CD4-positive, alpha-beta T cell (primary cell): Measurements from ENCODE around the gene TRAK1. TPM values are rescaled to one million over a fixed set of nuclear protein-coding genes. Genes with fewer than 3 reads are reported as not detected.

Experiments used
- ATAC-seq: fragments of 200-7000 bp; cut with Tn5 transposase; one replicate; pipeline ENCODE4 v1.10.0; 2022; ENCODE audit warnings: mild to moderate bottlenecking; ENCODE audit not compliant: poor library complexity
- CTCF ChIA-PET: fragments of 350-600 bp; sonication (Branson Sonifier 250); formaldehyde crosslinking; loops from one replicate; lab custom pipeline; 2021; ENCODE audit warnings: antibody characterized with exemption, inconsistent platforms; lab: Charles Lee
- POLR2A ChIA-PET: fragments of 350-600 bp; sonication (Branson Sonifier 250); formaldehyde crosslinking; loops from one replicate; lab custom pipeline; 2021; ENCODE audit warnings: antibody characterized with exemption, inconsistent platforms; lab: Charles Lee
- DNase-seq, 14 experiments: peaks; one replicate each; pipeline ENCODE4 v3.0.0-alpha.2; 2013 to 2020; ENCODE audit warnings: mixed read lengths in 2 of 14
- H3K27ac ChIP-seq, 2 donors: one replicate each; pipeline versions ENCODE4 v1.5.1 to v1.7.0; 2013; ENCODE audit warnings: low read length in 2 of 2, low read depth in 1 of 2, mild to moderate bottlenecking in 1 of 2
- H3K27me3 ChIP-seq, 2 experiments: 1 replicate in 1 of 2; 2 replicates in 1 of 2; pipeline versions ENCODE4 v1.6.1 to v1.7.0; 2013; ENCODE audit warnings: low read length in 2 of 2, control low read depth in 1 of 2, mild to moderate bottlenecking in 1 of 2, moderate library complexity in 1 of 2; ENCODE audit not compliant: insufficient read depth in 2 of 2, control insufficient read depth in 1 of 2
- H3K36me3 ChIP-seq: one replicate; pipeline ENCODE4 v1.6.1; 2013; ENCODE audit warnings: low read length, control low read depth; ENCODE audit not compliant: insufficient read depth
- H3K4me1 ChIP-seq: one replicate; pipeline ENCODE4 v1.6.1; 2013; ENCODE audit warnings: low read length, control low read depth; ENCODE audit not compliant: insufficient read depth
- H3K4me3 ChIP-seq: one replicate; pipeline ENCODE4 v1.5.1; 2013; ENCODE audit warnings: mild to moderate bottlenecking, low read length, moderate library complexity
- H3K9me3 ChIP-seq, 2 experiments: 1 replicate in 1 of 2; 2 replicates in 1 of 2; pipeline versions ENCODE4 v1.6.1 to v1.7.0; 2013; ENCODE audit warnings: low read length in 2 of 2, mild to moderate bottlenecking in 2 of 2, control low read depth in 1 of 2, moderate library complexity in 1 of 2; ENCODE audit not compliant: control insufficient read depth in 1 of 2, insufficient read depth in 1 of 2
- H3K27ac Mint-ChIP-seq: one replicate; pipeline ENCODE4 v1.8.0; 2020; ENCODE audit warnings: mixed read lengths
- H3K27me3 Mint-ChIP-seq: one replicate; pipeline ENCODE4 v1.8.0; 2021; ENCODE audit warnings: mixed read lengths
- H3K36me3 Mint-ChIP-seq: one replicate; pipeline ENCODE4 v1.8.0; 2021; ENCODE audit warnings: low read depth, mixed read lengths
- H3K4me1 Mint-ChIP-seq: one replicate; pipeline ENCODE4 v1.8.0; 2021; ENCODE audit warnings: low read depth, mixed read lengths
- H3K4me3 Mint-ChIP-seq: one replicate; pipeline ENCODE4 v1.8.0; 2020; ENCODE audit warnings: mild to moderate bottlenecking, mixed read lengths
- H3K9me3 Mint-ChIP-seq: one replicate; pipeline ENCODE4 v1.8.0; 2020; ENCODE audit warnings: mixed read lengths
- intact Hi-C, 2 experiments: fragments of 100-400 bp; cut with DNase I in 1 of 2; cut with micrococcal nuclease in 1 of 2; formaldehyde crosslinking; loops; one replicate each; pipeline versions ENCODE4 v1.15.1 to v1.9.0; 2023 to 2025; cut with DNase I, micrococcal nuclease
- total RNA-seq, 174 experiments: library from RNA in 2 of 174; stranded (reverse) in 2 of 174; gene quantifications; one replicate each; pipeline ENCODE4 v1.2.3 and lab custom pipeline; 2021 to 2026
- TF ChIP-seq, protein P1 (sequence below): fragments of 200-600 bp; IDR thresholded peaks from one replicate; pipeline ENCODE4 v1.8.0; 2022; ENCODE audit warnings: antibody characterized with exemption, mild to moderate bottlenecking

TRAK1 gene
- total RNA-seq, 2 experiments from 2014 or later = 16.0 to 16.7 TPM

DNA sequence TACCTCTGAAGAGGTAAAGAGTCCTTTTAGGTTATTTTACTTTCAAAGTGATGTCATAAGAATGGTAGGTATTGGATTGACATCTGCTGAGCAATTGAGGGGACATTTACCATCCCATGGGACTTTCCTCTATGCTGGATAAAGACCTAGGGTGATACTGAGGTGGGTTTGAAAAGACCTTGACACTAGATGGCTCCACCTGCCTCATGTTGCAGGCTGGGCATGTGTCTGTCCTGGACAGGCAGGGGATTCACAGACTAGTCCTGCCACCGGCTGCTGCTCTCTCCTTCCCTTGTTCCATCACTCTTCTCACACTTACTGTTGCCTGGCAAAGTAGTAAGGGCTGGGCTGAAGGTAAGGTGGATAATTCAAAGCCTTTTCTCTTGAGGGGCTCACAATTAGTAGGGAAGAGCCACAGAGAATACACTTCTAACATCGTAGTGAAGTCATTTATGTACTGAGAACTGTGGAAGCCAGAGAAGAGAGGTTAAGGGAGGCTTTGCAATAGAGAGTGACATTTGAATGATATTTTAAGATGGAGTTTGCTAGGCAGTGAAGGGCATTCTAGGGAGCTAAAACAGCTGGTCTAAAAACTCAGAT is 27.7 kb downstream of the TRAK1 start:
- Mint-ChIP-seq H3K4me3 (no peak overlapping the region), H3K36me3 (no peaks in the 10 kb centered on the region), H3K27ac (no peak overlapping the region), H3K27me3 (no peaks in the 10 kb centered on the region), H3K9me3 (no peaks in the 10 kb centered on the region), H3K4me1 (peaks cover 18% of the 10 kb centered on the region)
- Histone ChIP-seq H3K4me1 (no peaks in the 10 kb centered on the region), H3K27ac (no peak overlapping the region), H3K9me3 (no peaks in the 10 kb centered on the region), H3K27me3 (no peaks in the 10 kb centered on the region), H3K4me3 (no peak overlapping the region), H3K36me3 (no peaks in the 10 kb centered on the region)
- TF ChIP-seq, protein P1, sequence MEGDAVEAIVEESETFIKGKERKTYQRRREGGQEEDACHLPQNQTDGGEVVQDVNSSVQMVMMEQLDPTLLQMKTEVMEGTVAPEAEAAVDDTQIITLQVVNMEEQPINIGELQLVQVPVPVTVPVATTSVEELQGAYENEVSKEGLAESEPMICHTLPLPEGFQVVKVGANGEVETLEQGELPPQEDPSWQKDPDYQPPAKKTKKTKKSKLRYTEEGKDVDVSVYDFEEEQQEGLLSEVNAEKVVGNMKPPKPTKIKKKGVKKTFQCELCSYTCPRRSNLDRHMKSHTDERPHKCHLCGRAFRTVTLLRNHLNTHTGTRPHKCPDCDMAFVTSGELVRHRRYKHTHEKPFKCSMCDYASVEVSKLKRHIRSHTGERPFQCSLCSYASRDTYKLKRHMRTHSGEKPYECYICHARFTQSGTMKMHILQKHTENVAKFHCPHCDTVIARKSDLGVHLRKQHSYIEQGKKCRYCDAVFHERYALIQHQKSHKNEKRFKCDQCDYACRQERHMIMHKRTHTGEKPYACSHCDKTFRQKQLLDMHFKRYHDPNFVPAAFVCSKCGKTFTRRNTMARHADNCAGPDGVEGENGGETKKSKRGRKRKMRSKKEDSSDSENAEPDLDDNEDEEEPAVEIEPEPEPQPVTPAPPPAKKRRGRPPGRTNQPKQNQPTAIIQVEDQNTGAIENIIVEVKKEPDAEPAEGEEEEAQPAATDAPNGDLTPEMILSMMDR = no peak
- intact Hi-C loops = loop anchor here (5.0 kb wide), 1 partner anchor 323 kb away; no protein-coding TSS in a partner anchor
- DNase-seq (peak in 4 of 14 experiments; percentile 15 to 32 (median 18)), ATAC-seq (no peak)
- ChIA-PET CTCF (interaction anchor here (1.6 kb wide), 1 partner anchor 19 kb away, joined by 5 read pairs; no protein-coding TSS in a partner anchor), POLR2A (no interaction called here)

DNA sequence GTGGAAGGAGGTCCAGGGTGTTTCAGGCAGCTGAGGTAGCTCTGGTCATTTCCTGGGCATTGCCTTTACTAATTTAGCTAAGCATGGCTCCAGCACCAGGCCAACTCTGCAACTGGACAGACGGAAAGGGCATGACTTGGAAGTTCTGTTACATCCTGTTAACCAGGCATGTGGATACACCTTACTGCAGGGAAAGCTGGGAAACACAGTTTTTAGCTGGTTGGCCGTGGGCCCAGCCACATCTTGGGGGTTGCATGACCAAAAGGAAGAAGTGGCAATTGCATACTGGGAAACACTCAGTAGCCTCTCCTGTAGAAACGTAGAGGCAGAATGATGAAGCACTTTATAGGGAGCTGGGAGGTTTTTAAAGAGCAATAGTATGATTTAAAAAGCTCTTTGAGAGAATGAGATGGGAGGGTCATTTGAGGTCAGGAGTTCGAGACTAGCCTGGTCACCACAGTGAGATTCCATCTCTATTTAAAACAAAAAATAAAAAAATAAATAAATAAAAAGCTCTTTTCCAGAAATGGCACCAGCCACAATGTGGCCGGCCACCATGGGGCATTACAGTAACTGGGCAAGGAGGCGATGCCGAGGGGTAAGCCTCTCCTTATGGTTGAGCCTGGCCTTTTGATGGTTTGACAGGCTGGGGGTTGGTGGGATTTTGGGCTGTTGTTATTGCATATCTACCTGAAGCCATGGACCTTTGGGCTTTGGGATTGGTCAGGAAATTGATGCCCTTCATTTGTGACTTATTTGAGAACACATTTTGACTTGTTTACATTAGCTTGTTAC is 28.6 kb downstream of the TRAK1 start:
- Histone ChIP-seq H3K36me3 (no peaks in the 10 kb centered on the region), H3K9me3 (no peaks in the 10 kb centered on the region), H3K4me1 (no peaks in the 10 kb centered on the region), H3K4me3 (no peak overlapping the region), H3K27me3 (no peaks in the 10 kb centered on the region), H3K27ac (no peak overlapping the region)
- Mint-ChIP-seq H3K9me3 (no peaks in the 10 kb centered on the region), H3K36me3 (peaks cover 5% of the 10 kb centered on the region), H3K27ac (no peak overlapping the region), H3K27me3 (no peaks in the 10 kb centered on the region), H3K4me3 (no peak overlapping the region), H3K4me1 (peaks cover 18% of the 10 kb centered on the region)
- ATAC-seq = no peak
- ChIA-PET CTCF (interaction anchor here (1.6 kb wide), 1 partner anchor 20 kb away, joined by 5 read pairs; no protein-coding TSS in a partner anchor), POLR2A (no interaction called here)
- peak in 1 of 14 experiments; percentile 11 for DNase-seq
- TF ChIP-seq, protein P1 = no peak
- intact Hi-C loops = loop anchor here (5.0 kb wide), 1 partner anchor 323 kb away; no protein-coding TSS in a partner anchor

DNA sequence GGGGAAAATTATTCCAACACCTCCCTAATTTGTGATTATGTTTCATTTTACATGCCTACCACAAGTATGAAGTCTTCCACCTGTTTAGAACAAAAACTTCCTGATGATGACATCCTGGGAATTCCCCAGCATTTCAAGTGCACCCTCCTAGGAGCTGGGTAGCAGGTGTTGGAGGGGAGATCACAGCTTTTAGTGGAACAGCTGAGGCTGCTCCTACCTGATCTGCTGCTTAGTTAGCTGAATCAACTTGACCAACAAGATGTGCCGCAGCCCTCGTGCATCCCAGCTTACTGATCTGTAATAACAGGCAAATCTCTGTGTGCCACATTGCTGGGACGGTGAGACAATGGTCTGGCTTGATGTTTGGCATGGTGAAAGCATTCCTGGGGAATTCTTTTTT is 29.7 kb downstream of the TRAK1 start:
- Mint-ChIP-seq H3K27ac (no peak overlapping the region), H3K9me3 (no peaks in the 10 kb centered on the region), H3K4me1 (peaks cover 18% of the 10 kb centered on the region), H3K4me3 (no peak overlapping the region), H3K27me3 (no peaks in the 10 kb centered on the region), H3K36me3 (peaks cover 16% of the 10 kb centered on the region)
- no peaks in the 10 kb centered on the region for H3K9me3 ChIP-seq
- H3K36me3 ChIP-seq = peaks cover 7% of the 10 kb centered on the region
- ChIA-PET CTCF (no interaction called here), POLR2A (no interaction called here)
- TF ChIP-seq, protein P1 = no peak
- intact Hi-C loops = no loop called here
- peak in 1 of 14 experiments; percentile 2 for DNase-seq
- no peak overlapping the region for H3K27ac ChIP-seq
- no peak overlapping the region for H3K4me3 ChIP-seq
- ATAC-seq = no peak
- no peaks in the 10 kb centered on the region for H3K27me3 ChIP-seq
- no peaks in the 10 kb centered on the region for H3K4me1 ChIP-seq
